ENCODE results near the gene E2F8. TPM values are rescaled to one million over a fixed set of nuclear protein-coding genes. Genes with fewer than 3 reads are reported as not detected.

E2F8 gene
- total and polyA plus RNA-seq, 2 experiments from 2014 or later = 8.3 to 10.6 TPM

DNA sequence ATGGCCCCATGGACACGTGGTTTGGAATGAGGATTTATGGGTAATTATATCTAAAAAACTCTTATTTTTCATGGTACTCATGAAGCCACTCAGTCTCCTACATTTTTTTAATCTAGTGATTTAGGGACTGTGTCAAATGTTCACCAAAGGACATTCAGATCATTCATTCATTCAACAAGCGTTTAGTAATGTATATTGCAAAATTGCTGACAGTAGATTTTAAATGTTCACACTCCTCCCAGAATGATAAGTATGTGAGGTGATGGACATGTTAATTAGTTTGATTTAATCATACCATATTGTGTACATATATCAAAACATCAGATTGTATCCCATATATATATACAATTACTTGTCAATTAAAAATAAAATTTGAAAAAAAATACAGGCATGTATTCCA is 40.8 kb upstream of the E2F8 start:
- H3K27ac ChIP-seq (ENCODE audit: low read depth) = no peak overlapping the region
- Mint-ChIP-seq H3K27ac (no peak overlapping the region), H3K4me1 (peaks cover 31% of the 10 kb centered on the region), H3K4me3 (no peak overlapping the region), H3K27me3 (ENCODE audit: insufficient read depth, low read depth, poor library complexity) (peaks cover 7% of the 10 kb centered on the region), H3K9me3 (no peaks in the 10 kb centered on the region), H3K36me3 (ENCODE audit: low read depth) (no peaks in the 10 kb centered on the region)
- H3K4me3 ChIP-seq = no peak overlapping the region
- H3F3A ChIP-seq (replicated peaks; ENCODE audit: low read depth) = no peaks in the 10 kb centered on the region
- H3K9me2 ChIP-seq (ENCODE audit: insufficient read depth) = no peaks in the 10 kb centered on the region
- DNase-seq (ENCODE audit: low spot score) = no peak
- H3K4me1 ChIP-seq (ENCODE audit: insufficient read depth) = peaks cover 21% of the 10 kb centered on the region
- H4K20me1 ChIP-seq (replicated peaks; ENCODE audit: insufficient read depth) = no peaks in the 10 kb centered on the region
- no peak for ATAC-seq
- H3K79me2 ChIP-seq (replicated peaks; ENCODE audit: insufficient read depth) = no peaks in the 10 kb centered on the region
- no peaks in the 10 kb centered on the region for H3K27me3 ChIP-seq (ENCODE audit: insufficient read depth)
- no peaks in the 10 kb centered on the region for H3K36me3 ChIP-seq (ENCODE audit: insufficient read depth)
- TF ChIP-seq CREB1 (CRISPR knock-in tag; IDR thresholded peaks at IDR 0.05; ENCODE audit: low read depth) = no peak
- no peak for TF ChIP-seq ZNF114 (CRISPR knock-in tag; IDR thresholded peaks at IDR 0.05)
- TF ChIP-seq REST (IDR thresholded peaks at IDR 0.05; ENCODE audit: unreplicated experiment) = no peak
- no peak for TF ChIP-seq EZH2 (IDR thresholded peaks at IDR 0.05; ENCODE audit: low read depth, unreplicated experiment)
- peak overlapping the region; percentile 74; the same call in 1 of the 2 replicates for H2AFZ ChIP-seq
- H3K4me2 ChIP-seq = no peak overlapping the region

DNA sequence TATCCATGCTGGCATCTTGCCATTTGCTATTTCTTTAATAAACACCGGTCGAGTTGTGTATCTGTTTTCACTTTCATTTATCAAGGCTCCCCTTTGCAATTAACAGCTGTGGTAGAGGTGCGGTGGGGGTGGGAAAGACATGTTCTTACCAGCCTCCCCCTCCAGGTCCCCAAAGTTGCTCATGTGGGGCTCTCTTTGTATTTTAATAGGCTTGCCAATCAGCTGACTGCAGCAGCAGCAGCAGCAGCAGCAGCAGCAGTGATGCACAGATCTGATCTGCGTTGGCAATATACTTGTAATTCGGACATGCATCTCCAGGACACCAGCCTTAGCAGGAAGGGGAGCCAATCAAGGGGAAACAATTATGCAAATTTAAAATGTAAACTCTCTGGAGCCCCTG is 40.3 kb upstream of the E2F8 start:
- peaks cover 21% of the 10 kb centered on the region for H3K4me1 ChIP-seq (ENCODE audit: insufficient read depth)
- ATAC-seq = no peak
- H3K4me3 ChIP-seq = no peak overlapping the region
- DNase-seq (ENCODE audit: low spot score) = no peak
- H3K4me3 Mint-ChIP-seq = no peak overlapping the region
- no peaks in the 10 kb centered on the region for H3K9me2 ChIP-seq (ENCODE audit: insufficient read depth)
- H3K36me3 ChIP-seq (ENCODE audit: insufficient read depth) = no peaks in the 10 kb centered on the region
- no peaks in the 10 kb centered on the region for H3K36me3 Mint-ChIP-seq (ENCODE audit: low read depth)
- H3K9me3 Mint-ChIP-seq = no peaks in the 10 kb centered on the region
- peaks cover 7% of the 10 kb centered on the region for H3K27me3 Mint-ChIP-seq (ENCODE audit: insufficient read depth, low read depth, poor library complexity)
- H2AFZ ChIP-seq = peak overlapping the region; percentile 74; the same call in 1 of the 2 replicates
- H3K27me3 ChIP-seq (ENCODE audit: insufficient read depth) = no peaks in the 10 kb centered on the region
- H4K20me1 ChIP-seq (replicated peaks; ENCODE audit: insufficient read depth) = no peaks in the 10 kb centered on the region
- H3K27ac ChIP-seq (ENCODE audit: low read depth) = no peak overlapping the region
- H3K79me2 ChIP-seq (replicated peaks; ENCODE audit: insufficient read depth) = no peaks in the 10 kb centered on the region
- H3K4me2 ChIP-seq = no peak overlapping the region
- no peak overlapping the region for H3K27ac Mint-ChIP-seq
- H3F3A ChIP-seq (replicated peaks; ENCODE audit: low read depth) = no peaks in the 10 kb centered on the region
- H3K4me1 Mint-ChIP-seq = peaks cover 31% of the 10 kb centered on the region
- TF ChIP-seq ETS1 (IDR thresholded peaks at IDR 0.05) (no peak), NANOG (IDR thresholded peaks at IDR 0.05; ENCODE audit: borderline replicate concordance) (no peak), ZNF114 (CRISPR knock-in tag; IDR thresholded peaks at IDR 0.05) (no peak), STAT1 (IDR thresholded peaks at IDR 0.05; ENCODE audit: unreplicated experiment) (no peak), JUNB (IDR thresholded peaks at IDR 0.05; ENCODE audit: unreplicated experiment) (no peak), CREB1 (CRISPR knock-in tag; IDR thresholded peaks at IDR 0.05; ENCODE audit: low read depth) (no peak), POLR2AphosphoS5 (IDR thresholded peaks at IDR 0.05; ENCODE audit: low read depth) (no peak)
- TF ChIP-seq, protein P1, sequence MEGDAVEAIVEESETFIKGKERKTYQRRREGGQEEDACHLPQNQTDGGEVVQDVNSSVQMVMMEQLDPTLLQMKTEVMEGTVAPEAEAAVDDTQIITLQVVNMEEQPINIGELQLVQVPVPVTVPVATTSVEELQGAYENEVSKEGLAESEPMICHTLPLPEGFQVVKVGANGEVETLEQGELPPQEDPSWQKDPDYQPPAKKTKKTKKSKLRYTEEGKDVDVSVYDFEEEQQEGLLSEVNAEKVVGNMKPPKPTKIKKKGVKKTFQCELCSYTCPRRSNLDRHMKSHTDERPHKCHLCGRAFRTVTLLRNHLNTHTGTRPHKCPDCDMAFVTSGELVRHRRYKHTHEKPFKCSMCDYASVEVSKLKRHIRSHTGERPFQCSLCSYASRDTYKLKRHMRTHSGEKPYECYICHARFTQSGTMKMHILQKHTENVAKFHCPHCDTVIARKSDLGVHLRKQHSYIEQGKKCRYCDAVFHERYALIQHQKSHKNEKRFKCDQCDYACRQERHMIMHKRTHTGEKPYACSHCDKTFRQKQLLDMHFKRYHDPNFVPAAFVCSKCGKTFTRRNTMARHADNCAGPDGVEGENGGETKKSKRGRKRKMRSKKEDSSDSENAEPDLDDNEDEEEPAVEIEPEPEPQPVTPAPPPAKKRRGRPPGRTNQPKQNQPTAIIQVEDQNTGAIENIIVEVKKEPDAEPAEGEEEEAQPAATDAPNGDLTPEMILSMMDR (conservative IDR thresholded peaks at IDR 0.05; ENCODE audit: low read depth in 2 of 2) = no peak
